ENCODE data around the gene TRAPPC10. TPM values are rescaled to one million over a fixed set of nuclear protein-coding genes. Genes with fewer than 3 reads are reported as not detected.

Gene TRAPPC10
- total RNA-seq, 1 experiment from 2014 or later: 32.9 TPM

DNA sequence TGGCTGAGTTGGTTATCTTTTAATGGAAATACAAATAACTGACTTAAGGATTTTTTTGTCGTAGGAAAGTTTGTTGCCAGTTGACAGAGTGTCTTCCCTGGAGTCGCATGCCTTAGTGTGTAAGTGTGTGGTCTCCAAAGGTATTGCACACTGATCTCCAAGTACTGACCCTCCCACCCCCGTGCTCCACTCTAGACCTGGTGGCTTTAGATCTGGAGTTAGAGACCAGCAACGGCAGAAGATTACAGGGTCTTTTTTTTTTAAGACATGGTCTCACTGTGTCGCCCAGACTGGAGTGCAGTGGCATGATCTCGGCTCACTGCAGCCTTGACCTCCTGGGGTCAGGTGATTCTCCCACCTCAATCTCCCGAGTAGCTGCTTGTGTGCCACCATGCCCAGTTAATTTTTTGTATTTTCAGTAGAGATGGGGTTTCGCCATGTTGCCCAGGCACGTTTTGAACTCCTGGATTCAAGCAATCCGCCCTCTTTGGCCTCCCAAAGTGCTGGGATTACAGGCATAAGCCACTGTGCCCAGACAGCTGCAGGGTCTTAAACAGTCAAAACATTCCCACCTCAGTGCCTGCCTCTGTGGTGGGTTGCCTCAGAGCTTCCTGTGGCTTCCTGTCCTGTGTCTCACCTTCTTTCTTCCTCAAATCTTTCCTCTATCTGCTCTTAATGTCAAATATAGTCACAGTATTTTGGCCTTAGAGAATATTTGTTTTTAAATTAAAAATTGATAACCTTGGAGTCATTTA lies 6.9 kb downstream of the TRAPPC10 start:
- Histone ChIP-seq H3K79me1 (ENCODE audit: insufficient read depth, low read depth, low read length, poor library complexity, severe bottlenecking) (peaks cover 4% of the 10 kb centered on the region), H3K27me3 (ENCODE audit: insufficient read depth, low read length) (no peaks in the 10 kb centered on the region), H3K23ac (ENCODE audit: insufficient read length, low read depth, low read length) (no peak overlapping the region), H2BK12ac (ENCODE audit: insufficient read length, low read depth, low read length) (no peak overlapping the region), H3K56ac (ENCODE audit: insufficient read length, low read depth, low read length) (no peak overlapping the region), H2AK5ac (ENCODE audit: insufficient read length, low read length) (no peak overlapping the region), H3K79me2 (ENCODE audit: insufficient read depth, low read length) (peaks cover 44% of the 10 kb centered on the region; the same call in 1 of the 2 replicates), H2AFZ (ENCODE audit: low read length) (no peak overlapping the region), H4K91ac (ENCODE audit: insufficient read length, low read depth, low read length) (no peak overlapping the region), H2BK20ac (ENCODE audit: low read depth, low read length, poor library complexity, severe bottlenecking) (no peak overlapping the region), H3K9me3 (ENCODE audit: control insufficient read depth, low read depth, low read length) (no peaks in the 10 kb centered on the region), H3K4me1 (ENCODE audit: insufficient read depth, low read length) (no peaks in the 10 kb centered on the region), H2BK5ac (ENCODE audit: insufficient read length, low read length) (no peak overlapping the region), H3K9ac (ENCODE audit: extremely low read depth, insufficient read length, low read length) (no peak overlapping the region), H4K20me1 (ENCODE audit: control insufficient read depth, insufficient read depth, insufficient read length) (no peaks in the 10 kb centered on the region), H3K14ac (ENCODE audit: insufficient read depth, low read length) (no peak overlapping the region), H3K27ac (ENCODE audit: insufficient read length, low read depth, low read length) (no peak overlapping the region), H3T11ph (ENCODE audit: low read length) (no peak overlapping the region), H2BK120ac (ENCODE audit: low read depth, low read length, poor library complexity, severe bottlenecking) (no peak overlapping the region), H3K4ac (ENCODE audit: low read depth, low read length) (no peak overlapping the region), H2BK15ac (ENCODE audit: low read depth, low read length) (no peak overlapping the region), H3K4me2 (ENCODE audit: insufficient read depth, insufficient read length, low read length) (no peak overlapping the region), H4K8ac (replicated peaks; ENCODE audit: insufficient read length, low read depth, low read length) (no peak overlapping the region), H4K5ac (ENCODE audit: insufficient read length, low read depth, low read length) (no peak overlapping the region), H3K23me2 (ENCODE audit: insufficient read length, low read depth, low read length, poor library complexity, severe bottlenecking) (no peaks in the 10 kb centered on the region), H3K18ac (ENCODE audit: insufficient read length, low read depth, low read length) (no peak overlapping the region)
- no peak for DNase-seq
- peak overlapping the region in 1 of 3 experiments; percentile 68; a peak in 1 of 7 replicates for H3K27ac Mint-ChIP-seq
- H3K9me3 Mint-ChIP-seq: no peaks in the 10 kb centered on the region
- WGBS (ENCODE audit: extremely low coverage, insufficient read length, low lambda C conversion rate): no CpG with 5 or more reads among the region's 10 CpGs
- H3K36me3 Mint-ChIP-seq (ENCODE audit: insufficient read depth in 1 of 3, low read depth in 3 of 3): no peaks in the 10 kb centered on the region
- no peak for TF ChIP-seq CTCF (conservative IDR thresholded peaks at IDR 0.05)
- no peak overlapping the region for H3K4me3 Mint-ChIP-seq
- peaks cover 10 to 12% of the 10 kb centered on the region in 2 experiments for H3K4me1 Mint-ChIP-seq
- H3K27me3 Mint-ChIP-seq (ENCODE audit: low read depth): no peaks in the 10 kb centered on the region

All from H9 (cell line).